Esophagus squamous epithelium (tissue), 5 donors: Measurements from ENCODE around the gene LRRN2. TPM values are rescaled to one million over a fixed set of nuclear protein-coding genes. Genes with fewer than 3 reads are reported as not detected.
A peak's percentile ranks its signal among the peaks of the same experiment; 100 is the strongest.

Source experiments
- DNase-seq: peaks from one replicate; lab custom pipeline; 2025; lab: John Stamatoyannopoulos, UW
- H3K27ac ChIP-seq, 4 donors: fragments of 200-600 bp; sonication (generic); one replicate each; pipeline ENCODE4 v1.5.1; 2016 to 2019; ENCODE audit warnings: mild to moderate bottlenecking in 1 of 4
- H3K27me3 ChIP-seq, 4 donors: fragments of 200-600 bp; sonication (generic); 1 replicate in 3 of 4; 2 replicates in 1 of 4; pipeline versions ENCODE4 v1.5.1 to v1.6.0; 2017 to 2021; ENCODE audit warnings: antibody characterized with exemption in 1 of 4
- H3K36me3 ChIP-seq, 3 donors: fragments of 200-600 bp; sonication (generic); one replicate each; pipeline ENCODE4 v1.5.1; 2016 to 2019
- H3K4me1 ChIP-seq, 3 donors: fragments of 200-600 bp; sonication (generic); one replicate each; pipeline ENCODE4 v1.5.1; 2017 to 2019
- H3K4me3 ChIP-seq, 4 donors: fragments of 200-600 bp; sonication (generic); 1 replicate in 3 of 4; 2 replicates in 1 of 4; pipeline ENCODE4 v1.5.1; 2016 to 2019; ENCODE audit warnings: mild to moderate bottlenecking in 2 of 4, moderate library complexity in 1 of 4
- H3K9me3 ChIP-seq, 3 donors: fragments of 200-600 bp; sonication (generic); one replicate each; pipeline ENCODE4 v1.5.1; 2016 to 2019
- POLR2A ChIP-seq, 4 donors: fragments of 450-650 bp; IDR thresholded peaks; one replicate each; pipeline ENCODE4 v1.6.1; 2017; ENCODE audit warnings: antibody characterized with exemption in 4 of 4, mild to moderate bottlenecking in 4 of 4, moderate library complexity in 3 of 4
- WGBS, 2 donors: methylation state at CpG; one replicate each; pipeline ENCODE4 v1.1.5; 2018; 5-methylcytosine and 5-hydroxymethylcytosine counted together
- intact Hi-C: fragments of 100-400 bp; cut with DNase I; formaldehyde crosslinking; loops from one replicate; pipeline ENCODE4 v1.15.0; 2022
- total RNA-seq, 4 donors: library from RNA; depleted of rRNA; stranded (reverse); fragments of >200 nt; gene quantifications; one replicate each; pipeline ENCODE4 v1.1.0, GENCODE V29; 2016
- TF ChIP-seq, protein P1 (sequence below), 6 experiments: fragments of 450-650 bp in 4 of 6; fragments of 200-600 bp in 2 of 6; sonication (generic) in 2 of 6; IDR thresholded peaks; one replicate each; pipeline ENCODE4 v1.5.1; 2016 to 2019; ENCODE audit warnings: antibody characterized with exemption in 6 of 6, mild to moderate bottlenecking in 4 of 6, moderate library complexity in 4 of 6
- donor health status: DM: yes; HTN: yes; CAD: no.

The LRRN2 gene
- total RNA-seq, 4 donors from 2014 or later: 0.18 to 1.8 (median 1.5) TPM

DNA sequence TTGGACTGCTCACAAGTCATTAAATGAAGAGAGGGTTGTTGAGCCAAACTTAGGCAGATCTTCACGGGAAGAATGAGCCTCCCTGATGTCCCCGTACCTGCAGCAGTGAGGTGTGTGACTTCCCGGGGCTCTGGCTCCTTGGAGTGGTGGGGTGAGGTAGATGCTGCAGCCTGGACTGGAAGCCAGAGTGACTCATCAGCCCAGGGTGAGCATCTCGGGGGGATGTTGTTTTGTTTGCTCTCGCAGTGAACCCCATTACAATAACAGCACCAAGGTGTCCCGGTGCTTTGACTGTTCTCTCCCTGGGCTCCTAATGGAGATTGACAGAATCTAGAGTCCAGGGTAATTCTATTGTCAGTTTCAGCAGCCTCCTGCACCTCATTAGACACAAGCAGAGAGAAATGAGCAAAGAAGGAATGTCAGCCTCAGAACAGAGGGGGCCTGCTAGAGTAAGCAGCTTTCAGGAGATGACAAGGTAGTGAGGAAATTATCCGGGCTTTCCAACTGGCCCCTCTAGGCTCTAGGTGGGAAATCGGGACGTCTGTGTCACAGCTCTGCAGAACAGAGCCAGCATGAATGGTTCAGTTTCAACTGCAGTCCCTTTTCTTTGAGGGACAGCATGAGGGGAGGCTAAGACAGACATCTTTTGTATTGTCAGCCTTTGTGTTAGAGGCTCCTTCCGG is 36.0 kb upstream of the LRRN2 start:
- Histone ChIP-seq H3K36me3 (no peaks in the 10 kb centered on the region), H3K9me3 (no peaks in the 10 kb centered on the region), H3K27ac (no peak overlapping the region), H3K27me3 (peaks cover 0 to 30% (median 0%) of the 10 kb centered on the region in 4 donors), H3K4me1 (no peaks in the 10 kb centered on the region), H3K4me3 (no peak overlapping the region)
- intact Hi-C loops: no loop called here
- no peak for DNase-seq
- TF ChIP-seq, protein P1, sequence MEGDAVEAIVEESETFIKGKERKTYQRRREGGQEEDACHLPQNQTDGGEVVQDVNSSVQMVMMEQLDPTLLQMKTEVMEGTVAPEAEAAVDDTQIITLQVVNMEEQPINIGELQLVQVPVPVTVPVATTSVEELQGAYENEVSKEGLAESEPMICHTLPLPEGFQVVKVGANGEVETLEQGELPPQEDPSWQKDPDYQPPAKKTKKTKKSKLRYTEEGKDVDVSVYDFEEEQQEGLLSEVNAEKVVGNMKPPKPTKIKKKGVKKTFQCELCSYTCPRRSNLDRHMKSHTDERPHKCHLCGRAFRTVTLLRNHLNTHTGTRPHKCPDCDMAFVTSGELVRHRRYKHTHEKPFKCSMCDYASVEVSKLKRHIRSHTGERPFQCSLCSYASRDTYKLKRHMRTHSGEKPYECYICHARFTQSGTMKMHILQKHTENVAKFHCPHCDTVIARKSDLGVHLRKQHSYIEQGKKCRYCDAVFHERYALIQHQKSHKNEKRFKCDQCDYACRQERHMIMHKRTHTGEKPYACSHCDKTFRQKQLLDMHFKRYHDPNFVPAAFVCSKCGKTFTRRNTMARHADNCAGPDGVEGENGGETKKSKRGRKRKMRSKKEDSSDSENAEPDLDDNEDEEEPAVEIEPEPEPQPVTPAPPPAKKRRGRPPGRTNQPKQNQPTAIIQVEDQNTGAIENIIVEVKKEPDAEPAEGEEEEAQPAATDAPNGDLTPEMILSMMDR (IDR thresholded peaks at IDR 0.05): no peak
- TF ChIP-seq POLR2A (IDR thresholded peaks at IDR 0.05): no peak
- WGBS, 2 donors: 70 to 73% methylated on average over 10 of the region's 10 CpGs

DNA sequence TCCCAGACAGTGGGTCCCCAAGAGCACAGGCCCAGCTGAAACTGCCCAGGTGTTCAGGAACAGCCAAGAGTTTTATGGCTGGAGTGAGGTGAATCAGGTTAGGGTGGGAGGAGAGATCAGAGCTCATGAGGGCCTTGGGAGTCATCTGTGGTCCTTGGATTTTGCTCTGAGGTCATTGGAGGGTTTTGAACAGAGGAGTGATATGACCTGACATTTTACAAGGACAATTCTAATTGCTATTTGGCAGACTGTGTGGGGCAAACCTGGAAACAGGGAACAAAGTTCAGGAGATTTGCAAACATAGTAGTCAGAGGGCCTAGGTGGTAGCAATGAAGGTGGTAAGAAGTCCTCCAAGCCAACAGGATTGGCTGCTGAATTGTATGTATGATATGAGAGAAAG is 31.1 kb upstream of the LRRN2 start:
- no peaks in the 10 kb centered on the region for H3K36me3 ChIP-seq
- intact Hi-C loops: no loop called here
- TF ChIP-seq POLR2A (IDR thresholded peaks at IDR 0.05): no peak
- TF ChIP-seq, protein P1 (IDR thresholded peaks at IDR 0.05): no peak

DNA sequence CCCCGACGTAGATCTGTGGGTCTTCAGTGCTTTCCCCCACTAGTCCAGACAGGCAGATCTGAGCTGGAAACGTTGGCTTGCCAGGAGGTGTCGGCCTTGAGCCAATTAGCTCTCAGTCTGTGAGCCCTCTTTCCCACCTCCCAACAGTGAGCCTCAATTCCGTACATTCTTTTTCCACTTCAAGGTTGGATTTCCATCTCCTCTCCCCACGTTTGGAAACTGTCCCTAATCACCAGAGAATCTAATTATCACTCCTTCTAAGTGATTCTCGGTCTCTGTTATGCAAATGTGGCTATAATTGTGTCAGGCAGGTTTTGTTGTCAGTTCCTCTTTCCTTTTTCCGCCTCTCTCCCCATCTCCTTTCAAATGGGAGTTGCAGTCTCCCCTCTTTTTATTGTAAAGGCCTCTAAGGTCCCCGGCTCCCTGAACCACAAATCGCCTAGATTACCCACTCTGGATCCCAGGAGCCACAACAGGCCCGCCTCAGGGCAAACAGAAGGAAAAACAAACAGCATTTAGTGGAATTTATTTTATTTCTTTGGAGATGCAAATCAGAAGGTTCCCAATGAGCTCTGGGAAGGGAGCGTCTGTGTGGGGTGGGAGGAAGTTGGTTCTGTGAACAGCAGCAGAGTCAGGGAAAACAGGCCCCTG is 29.4 kb upstream of the LRRN2 start:
- Histone ChIP-seq H3K4me3 (no peak overlapping the region), H3K27ac (no peak overlapping the region), H3K27me3 (peaks cover 0 to 69% (median 6%) of the 10 kb centered on the region in 4 donors), H3K36me3 (no peaks in the 10 kb centered on the region), H3K4me1 (peaks cover 0 to 5% (median 5%) of the 10 kb centered on the region in 3 donors), H3K9me3 (no peaks in the 10 kb centered on the region)
- TF ChIP-seq, protein P1 (IDR thresholded peaks at IDR 0.05): no peak
- TF ChIP-seq POLR2A (IDR thresholded peaks at IDR 0.05): no peak
- DNase-seq: no peak
- WGBS, 2 donors: 42 to 63% methylated on average over 9 to 12 of the region's 12 CpGs
- intact Hi-C loops: no loop called here

More for the DNA sequence above, 31.1 kb upstream of the LRRN2 start:
- DNase-seq: no peak
- Histone ChIP-seq H3K27ac (no peak overlapping the region), H3K9me3 (no peaks in the 10 kb centered on the region), H3K4me1 (peaks cover 0 to 5% (median 5%) of the 10 kb centered on the region in 3 donors), H3K4me3 (no peak overlapping the region), H3K27me3 (peaks cover 0 to 58% (median 6%) of the 10 kb centered on the region in 4 donors)

DNA sequence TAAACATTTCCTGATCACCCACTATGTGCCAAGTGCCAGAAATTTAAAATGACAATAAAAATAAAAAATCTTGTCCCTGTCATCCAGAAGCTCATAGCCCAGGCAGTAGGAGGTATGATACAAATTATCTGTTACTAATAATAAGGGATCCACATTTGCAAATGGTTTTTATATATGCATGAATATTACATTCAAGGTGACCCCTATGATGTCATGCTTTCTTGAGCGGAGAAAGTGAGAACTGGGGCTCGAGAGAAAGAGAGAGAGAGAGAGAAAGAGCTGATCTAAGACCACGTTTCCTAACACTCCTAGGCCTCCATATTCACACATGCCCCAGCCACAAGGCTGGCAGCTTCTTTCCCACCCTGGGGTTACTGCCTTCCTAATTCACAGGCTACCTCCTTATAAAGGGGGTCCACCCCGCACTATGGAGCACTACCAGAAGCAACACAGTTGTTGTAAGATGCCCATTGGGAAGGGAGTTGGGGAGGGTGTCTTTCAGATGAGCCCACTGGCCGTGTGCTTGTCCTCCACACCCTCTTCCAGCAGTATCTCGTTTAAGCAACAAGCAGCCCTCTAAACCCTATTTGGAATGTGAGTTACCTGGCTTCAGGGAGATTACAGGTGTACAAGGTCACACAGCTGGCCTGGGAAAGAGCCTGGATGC is 28.8 kb upstream of the LRRN2 start:
- Histone ChIP-seq H3K27me3 (peaks cover 0 to 74% (median 6%) of the 10 kb centered on the region in 4 donors), H3K4me1 (peaks cover 0 to 5% (median 5%) of the 10 kb centered on the region in 3 donors), H3K9me3 (no peaks in the 10 kb centered on the region), H3K4me3 (peak overlapping the region in 1 of 4 donors; percentile 11), H3K36me3 (no peaks in the 10 kb centered on the region), H3K27ac (no peak overlapping the region)
- no peak for DNase-seq
- WGBS, 2 donors: 69 to 76% methylated on average over 6 of the region's 6 CpGs
- intact Hi-C loops: no loop called here
- TF ChIP-seq, protein P1 (IDR thresholded peaks at IDR 0.05): no peak
- no peak for TF ChIP-seq POLR2A (IDR thresholded peaks at IDR 0.05)

DNA sequence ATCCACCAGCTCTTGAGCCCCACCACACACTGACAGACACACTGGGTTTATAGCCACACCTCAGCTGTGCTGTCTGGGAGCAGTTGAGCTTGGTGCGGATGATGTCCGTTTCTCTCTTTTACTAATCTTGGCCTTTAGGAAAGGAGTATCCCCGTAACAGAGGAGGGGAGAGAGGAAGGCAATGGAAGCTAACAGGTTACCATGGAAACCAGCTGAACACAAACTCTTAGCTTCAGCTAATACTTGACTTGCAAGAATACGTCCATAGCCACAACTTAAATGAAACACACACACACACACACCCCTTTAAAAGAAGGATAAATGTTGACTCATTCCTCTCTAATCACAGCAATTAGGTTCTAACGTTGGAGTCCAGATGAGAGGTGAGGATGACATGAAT is 28.0 kb upstream of the LRRN2 start:
- WGBS, 2 donors: 52 to 61% methylated on average over 5 of the region's 5 CpGs
- H3K9me3 ChIP-seq: no peaks in the 10 kb centered on the region
- H3K4me3 ChIP-seq: no peak overlapping the region
- peaks cover 0 to 10% (median 5%) of the 10 kb centered on the region in 3 donors for H3K4me1 ChIP-seq
- TF ChIP-seq POLR2A (IDR thresholded peaks at IDR 0.05): no peak
- TF ChIP-seq, protein P1 (IDR thresholded peaks at IDR 0.05): no peak
- peaks cover 0 to 79% (median 6%) of the 10 kb centered on the region in 4 donors for H3K27me3 ChIP-seq
- H3K36me3 ChIP-seq: no peaks in the 10 kb centered on the region
- intact Hi-C loops: no loop called here
- no peak for DNase-seq
- no peak overlapping the region for H3K27ac ChIP-seq
